Measurements from ENCODE around the gene FHDC1.

FHDC1 gene

DNA sequence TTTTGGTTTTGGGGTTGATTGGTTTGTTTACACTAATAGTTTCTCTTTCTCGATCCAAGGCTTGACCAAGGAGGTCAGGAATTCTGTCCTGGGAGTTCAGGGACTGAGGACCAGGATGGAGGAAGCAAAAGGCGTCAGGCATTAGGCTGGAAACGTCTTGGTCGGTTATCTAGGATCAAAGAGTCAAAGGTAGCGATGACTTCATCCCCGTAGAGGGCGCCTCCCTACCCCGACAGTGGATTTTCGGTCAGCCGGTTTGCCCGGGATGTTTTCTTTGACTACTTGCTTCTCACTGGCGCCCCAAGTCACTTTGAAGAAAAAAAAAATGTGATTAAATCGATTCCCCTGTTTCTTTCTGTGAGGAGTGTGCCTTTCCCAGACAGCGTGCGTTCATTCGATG is 980 bp upstream of the FHDC1 start:
- TF ChIP-seq, protein P1, sequence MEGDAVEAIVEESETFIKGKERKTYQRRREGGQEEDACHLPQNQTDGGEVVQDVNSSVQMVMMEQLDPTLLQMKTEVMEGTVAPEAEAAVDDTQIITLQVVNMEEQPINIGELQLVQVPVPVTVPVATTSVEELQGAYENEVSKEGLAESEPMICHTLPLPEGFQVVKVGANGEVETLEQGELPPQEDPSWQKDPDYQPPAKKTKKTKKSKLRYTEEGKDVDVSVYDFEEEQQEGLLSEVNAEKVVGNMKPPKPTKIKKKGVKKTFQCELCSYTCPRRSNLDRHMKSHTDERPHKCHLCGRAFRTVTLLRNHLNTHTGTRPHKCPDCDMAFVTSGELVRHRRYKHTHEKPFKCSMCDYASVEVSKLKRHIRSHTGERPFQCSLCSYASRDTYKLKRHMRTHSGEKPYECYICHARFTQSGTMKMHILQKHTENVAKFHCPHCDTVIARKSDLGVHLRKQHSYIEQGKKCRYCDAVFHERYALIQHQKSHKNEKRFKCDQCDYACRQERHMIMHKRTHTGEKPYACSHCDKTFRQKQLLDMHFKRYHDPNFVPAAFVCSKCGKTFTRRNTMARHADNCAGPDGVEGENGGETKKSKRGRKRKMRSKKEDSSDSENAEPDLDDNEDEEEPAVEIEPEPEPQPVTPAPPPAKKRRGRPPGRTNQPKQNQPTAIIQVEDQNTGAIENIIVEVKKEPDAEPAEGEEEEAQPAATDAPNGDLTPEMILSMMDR (conservative IDR thresholded peaks at IDR 0.05; ENCODE audit: low read depth, low read length) = no peak
- no peak overlapping the region for H3K4me3 ChIP-seq (ENCODE audit: low read length)
- DNase-seq (ENCODE audit: low read depth) = no peak

DNA sequence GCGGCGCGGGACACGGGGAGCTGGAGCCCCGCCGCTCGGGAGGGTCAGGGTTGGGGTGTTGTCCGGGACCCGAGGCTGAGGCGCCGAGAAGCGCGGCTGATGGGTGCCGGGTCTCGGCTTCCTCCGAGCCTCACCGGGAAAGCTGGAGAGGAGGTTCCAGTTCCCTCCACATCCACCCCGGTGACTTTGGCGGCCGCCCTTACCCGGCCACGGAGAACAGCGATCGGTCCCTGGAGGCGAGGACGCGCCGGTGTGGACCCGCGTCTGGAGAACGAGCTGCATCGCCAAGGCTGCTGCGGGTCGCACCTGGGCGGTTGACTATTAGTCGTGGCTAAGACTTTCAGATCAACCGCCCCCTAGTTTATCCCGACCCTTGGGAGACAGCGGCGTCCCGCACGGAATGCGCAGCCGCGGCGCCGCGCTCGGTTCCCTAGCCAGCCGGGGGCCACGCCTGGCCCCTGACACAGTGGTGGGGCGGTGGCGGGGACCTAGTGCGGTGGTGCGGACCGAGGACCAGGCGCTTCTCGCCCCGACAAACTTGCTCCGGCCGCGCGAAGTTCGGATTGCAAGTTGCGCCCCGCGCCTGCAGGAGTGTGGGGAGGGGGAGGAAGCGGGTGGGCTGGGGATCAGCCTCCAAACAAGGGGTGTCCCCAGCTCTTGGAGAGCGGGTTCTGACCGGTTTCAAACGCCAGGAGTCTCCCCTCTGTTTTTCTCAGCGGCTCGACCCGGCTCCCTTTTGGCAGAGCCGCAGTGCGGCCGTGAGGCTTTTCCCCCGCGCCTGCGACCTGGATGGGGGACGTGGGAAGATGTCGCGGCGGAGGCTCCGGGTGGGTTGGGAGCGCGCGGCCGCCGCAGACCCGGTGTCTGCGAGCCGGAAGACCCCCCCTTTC is 568 bp downstream of the FHDC1 start:
- TF ChIP-seq, protein P1 (conservative IDR thresholded peaks at IDR 0.05; ENCODE audit: low read depth, low read length) = no peak
- DNase-seq (ENCODE audit: low read depth) = no peak
- peak overlapping the region; percentile 59 for H3K4me3 ChIP-seq (ENCODE audit: low read length)

DNA sequence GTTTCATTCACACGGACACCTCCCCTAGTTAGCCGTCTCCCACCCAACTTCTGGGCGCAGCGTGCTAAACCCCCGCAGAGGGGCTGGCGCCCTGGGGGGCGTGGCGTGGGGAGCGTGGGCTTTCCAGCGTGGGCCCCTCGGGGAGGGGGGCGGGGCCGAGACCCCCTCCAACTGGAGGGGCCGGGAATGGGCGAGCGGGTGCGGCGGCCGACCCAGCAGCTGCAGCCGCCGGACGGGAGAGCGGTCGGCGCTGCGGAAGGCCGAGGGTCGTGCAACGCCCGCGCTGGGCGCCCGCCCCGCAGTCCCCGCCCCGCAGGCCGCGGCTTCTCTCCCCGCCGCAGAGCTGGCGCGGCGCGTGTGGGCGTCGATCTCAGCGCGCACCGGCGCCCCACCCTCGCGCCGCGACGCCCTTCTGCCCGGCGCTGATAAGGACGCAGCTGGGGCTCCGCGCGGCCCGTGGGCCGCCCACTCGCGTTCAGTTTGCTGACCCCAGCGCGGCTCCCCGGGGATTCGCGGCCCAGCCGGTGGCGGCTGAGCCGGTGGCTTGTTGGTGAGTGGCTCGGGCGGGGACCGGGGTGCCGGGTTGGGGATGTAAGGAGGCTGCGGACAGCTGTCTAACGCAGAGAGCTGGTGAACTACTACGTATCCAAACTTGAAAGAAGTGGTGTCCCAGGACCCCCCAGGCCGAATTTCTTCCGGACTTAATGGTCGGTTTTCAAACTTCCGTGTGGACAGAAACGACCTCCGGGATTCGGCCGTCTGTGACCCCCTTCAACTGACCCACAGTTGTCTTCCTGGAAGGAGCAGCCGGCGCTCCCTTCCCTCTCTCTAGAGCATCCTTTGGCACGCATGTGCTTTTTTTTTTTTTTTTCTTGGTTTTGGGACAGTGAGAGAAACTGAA is 1.5 kb downstream of the FHDC1 start:
- peak overlapping the region; percentile 59 for H3K4me3 ChIP-seq (ENCODE audit: low read length)
- no peak for DNase-seq (ENCODE audit: low read depth)
- TF ChIP-seq, protein P1 (conservative IDR thresholded peaks at IDR 0.05; ENCODE audit: low read depth, low read length) = no peak

DNA sequence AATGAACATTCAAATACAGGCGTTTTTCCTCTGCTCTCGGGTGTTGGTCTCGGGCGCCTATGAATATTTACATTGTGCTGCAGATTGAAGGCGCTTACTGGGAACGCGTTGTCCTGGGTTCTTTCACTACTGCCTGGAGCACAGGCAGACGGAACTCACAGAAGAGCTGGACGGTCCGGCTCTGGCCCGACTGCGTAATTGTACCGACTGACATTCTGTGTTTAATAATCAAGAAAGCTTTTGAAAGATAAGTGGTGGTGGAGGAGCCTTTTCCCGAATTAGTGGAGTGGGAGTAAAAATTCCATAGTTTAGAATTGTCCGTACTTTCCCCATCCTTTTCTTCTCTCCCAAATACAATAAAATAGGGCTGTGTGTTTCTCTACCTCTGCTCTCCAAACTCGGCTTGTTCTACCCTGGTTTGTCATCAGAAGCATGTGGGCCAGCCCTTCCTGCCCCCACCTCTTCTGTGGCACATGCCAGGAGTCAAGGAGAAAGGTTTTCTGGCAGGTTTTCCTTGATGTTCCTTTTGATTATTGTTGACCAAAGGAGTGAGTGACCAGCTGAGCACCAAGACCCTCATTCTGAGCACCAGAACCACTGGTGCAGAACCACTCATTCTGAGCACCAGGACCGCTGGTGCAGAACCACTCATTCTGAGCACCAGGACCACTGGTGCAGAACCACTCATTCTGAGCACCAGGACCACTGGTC is 2.3 kb downstream of the FHDC1 start:
- no peak for DNase-seq (ENCODE audit: low read depth)
- TF ChIP-seq, protein P1 (conservative IDR thresholded peaks at IDR 0.05; ENCODE audit: low read depth, low read length) = no peak
- peak overlapping the region; percentile 40 for H3K4me3 ChIP-seq (ENCODE audit: low read length)

DNA sequence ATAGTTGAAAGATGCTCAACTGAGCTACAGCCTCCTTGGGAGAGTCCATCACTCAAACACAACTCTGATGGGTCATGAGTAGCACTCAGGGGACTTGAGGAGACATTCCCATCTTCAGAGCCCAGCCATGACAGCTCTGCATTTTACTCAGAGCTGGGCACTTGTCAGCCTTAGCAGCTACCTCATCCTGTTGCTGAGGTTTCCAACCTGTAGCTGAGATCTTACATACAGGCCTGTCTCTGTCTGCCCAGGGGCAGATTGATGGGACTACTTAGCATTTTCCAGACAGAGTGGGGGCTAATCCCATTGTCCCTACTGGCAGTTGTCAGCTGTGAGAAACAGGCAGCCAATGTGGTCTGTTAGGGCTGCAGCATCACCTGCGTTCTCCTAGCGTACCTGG is 3.5 kb downstream of the FHDC1 start:
- DNase-seq (ENCODE audit: low read depth) = no peak
- TF ChIP-seq, protein P1 (conservative IDR thresholded peaks at IDR 0.05; ENCODE audit: low read depth, low read length) = no peak
- no peak overlapping the region for H3K4me3 ChIP-seq (ENCODE audit: low read length)

DNA sequence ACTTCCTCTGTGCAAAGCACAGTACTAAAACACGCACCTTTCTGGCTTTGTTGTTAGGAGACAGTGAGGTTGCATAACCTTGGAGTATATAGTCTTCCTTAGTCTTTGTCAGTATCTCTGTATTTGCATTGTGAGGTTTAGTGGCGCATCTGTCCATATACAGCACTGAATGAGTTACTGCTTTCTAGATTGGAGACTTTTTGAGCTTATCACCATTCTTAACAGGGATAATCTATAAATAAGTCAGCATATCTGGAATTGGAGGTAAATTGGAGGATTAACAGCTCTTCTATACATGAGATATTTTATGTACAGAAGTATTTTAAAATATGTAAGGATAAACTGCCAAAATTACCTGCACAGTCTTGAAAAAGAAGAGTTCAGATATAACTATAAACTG is 4.3 kb downstream of the FHDC1 start:
- H3K4me3 ChIP-seq (ENCODE audit: low read length) = no peak overlapping the region
- TF ChIP-seq, protein P1 (conservative IDR thresholded peaks at IDR 0.05; ENCODE audit: low read depth, low read length) = no peak
- DNase-seq (ENCODE audit: low read depth) = no peak

All from retinal pigment epithelial cell (primary cell).